Karpas-422 (cell line): ENCODE data around the gene SPACDR. TPM values are rescaled to one million over a fixed set of nuclear protein-coding genes. Genes with fewer than 3 reads are reported as not detected.

ENCODE experiments used
- DNase-seq: peaks from one replicate; pipeline ENCODE4 v3.0.0-alpha.2; 2015
- H2AFZ ChIP-seq: fragments of 200-600 bp; sonication (generic); 2 replicates; pipeline ENCODE4 v1.6.1; 2014; ENCODE audit warnings: antibody characterized with exemption, low read length, mixed read lengths
- H3K27ac ChIP-seq: fragments of 200-600 bp; sonication (generic); 2 replicates; pipeline ENCODE4 v1.5.1; 2014; ENCODE audit warnings: mild to moderate bottlenecking, low read length, moderate library complexity
- H3K27me3 ChIP-seq: fragments of 200-600 bp; sonication (generic); 2 replicates; pipeline ENCODE4 v1.6.1; 2014; ENCODE audit warnings: low read length, mixed read lengths
- H3K36me3 ChIP-seq: fragments of 200-600 bp; sonication (generic); 2 replicates; pipeline ENCODE4 v1.6.1; 2014; ENCODE audit warnings: low read length, mixed read lengths; ENCODE audit not compliant: insufficient read depth
- H3K4me1 ChIP-seq: fragments of 200-600 bp; sonication (generic); 2 replicates; pipeline ENCODE4 v1.6.1; 2014; ENCODE audit warnings: mild to moderate bottlenecking, low read length, mixed read lengths
- H3K4me2 ChIP-seq: fragments of 200-600 bp; sonication (generic); 2 replicates; pipeline ENCODE4 v1.6.1; 2014; ENCODE audit warnings: low read length, low read depth, mild to moderate bottlenecking; ENCODE audit not compliant: poor library complexity, severe bottlenecking
- H3K4me3 ChIP-seq: fragments of 200-600 bp; sonication (generic); 2 replicates; pipeline ENCODE4 v1.5.1; 2014; ENCODE audit warnings: mild to moderate bottlenecking, antibody characterized with exemption, low read length, mixed read lengths
- H3K79me2 ChIP-seq: fragments of 200-600 bp; sonication (generic); 2 replicates; pipeline ENCODE4 v1.6.1; 2014; ENCODE audit warnings: mild to moderate bottlenecking, low read length, mixed read lengths
- H3K9ac ChIP-seq: fragments of 200-600 bp; sonication (generic); 2 replicates; pipeline ENCODE4 v1.6.0; 2014; ENCODE audit warnings: low read length
- H3K9me2 ChIP-seq: fragments of 200-600 bp; sonication (generic), shearing (Covaris generic); replicated peaks from 2 replicates; pipeline ENCODE4 v1.6.0; 2014; ENCODE audit warnings: mild to moderate bottlenecking, low read length, moderate library complexity; ENCODE audit not compliant: insufficient read depth
- H3K9me3 ChIP-seq: fragments of 300-700, 200-600 bp; sonication (generic); 2 replicates; pipeline ENCODE4 v1.6.1; 2014; ENCODE audit warnings: low read length, mixed read lengths
- H4K20me1 ChIP-seq: fragments of 200-600 bp; sonication (generic); 2 replicates; pipeline ENCODE4 v1.6.1; 2014; ENCODE audit warnings: mild to moderate bottlenecking, antibody characterized with exemption, low read length, low read depth; ENCODE audit not compliant: insufficient read depth
- total RNA-seq: library from RNA; depleted of rRNA; stranded (reverse); fragments of >200 nt; shearing (Covaris generic); gene quantifications from 2 replicates; pipeline ENCODE4 v1.2.3, GENCODE V29; 2014; ENCODE audit warnings: low replicate concordance

Gene SPACDR
- total RNA-seq, 1 experiment from 2014 or later: 1.5 TPM

GRCh38 chr7:100426516-100426915 lies 37.5 kb downstream of the SPACDR start:
- H3K4me1 ChIP-seq: peaks cover 22% of the 10 kb centered on the region

DNA sequence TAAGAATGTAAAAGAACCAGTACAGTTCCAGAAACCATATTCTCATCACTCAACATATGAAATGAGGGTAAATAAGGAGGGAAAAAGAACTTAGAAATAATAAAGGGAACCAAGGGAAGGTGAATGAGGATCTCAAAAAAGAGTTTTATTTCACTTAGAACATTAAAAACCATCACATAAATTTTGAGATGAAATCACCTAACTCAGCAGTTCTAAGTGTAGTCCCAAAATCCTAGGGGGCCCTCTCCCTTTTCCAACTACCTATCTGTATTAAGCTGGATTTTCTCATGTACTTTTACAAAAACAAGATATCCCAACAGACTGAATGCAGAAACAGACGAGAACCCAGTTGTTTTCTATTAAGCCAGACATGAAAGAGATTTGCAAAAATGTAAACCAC lies 38.7 kb downstream of the SPACDR start:
- Histone ChIP-seq H3K27me3 (no peaks in the 10 kb centered on the region), H3K9me3 (no peaks in the 10 kb centered on the region), H3K4me1 (peaks cover 10% of the 10 kb centered on the region), H3K27ac (no peak overlapping the region), H3K4me2 (no peak overlapping the region), H3K9me2 (no peaks in the 10 kb centered on the region), H4K20me1 (no peaks in the 10 kb centered on the region), H3K4me3 (no peak overlapping the region), H2AFZ (no peak overlapping the region), H3K36me3 (no peaks in the 10 kb centered on the region), H3K79me2 (peaks cover 6% of the 10 kb centered on the region), H3K9ac (no peak overlapping the region)
- no peak for DNase-seq

More at GRCh38 chr7:100426516-100426915, 37.5 kb downstream of the SPACDR start:
- peaks cover 8% of the 10 kb centered on the region for H3K36me3 ChIP-seq
- peaks cover 10% of the 10 kb centered on the region; the same call in 1 of the 2 replicates for H4K20me1 ChIP-seq
- no peak for DNase-seq
- H3K4me2 ChIP-seq: no peak overlapping the region
- peaks cover 17% of the 10 kb centered on the region for H3K79me2 ChIP-seq
- H3K9me3 ChIP-seq: no peaks in the 10 kb centered on the region
- H2AFZ ChIP-seq: no peak overlapping the region
- H3K27me3 ChIP-seq: no peaks in the 10 kb centered on the region
- H3K9me2 ChIP-seq: no peaks in the 10 kb centered on the region
- no peak overlapping the region for H3K4me3 ChIP-seq
- no peak overlapping the region for H3K9ac ChIP-seq
- H3K27ac ChIP-seq: no peak overlapping the region

- Histone ChIP-seq H3K9ac (no peak overlapping the region), H3K27me3 (no peaks in the 10 kb centered on the region), H3K4me2 (no peak overlapping the region), H3K27ac (no peak overlapping the region), H3K9me3 (no peaks in the 10 kb centered on the region), H3K4me3 (no peak overlapping the region), H3K36me3 (no peaks in the 10 kb centered on the region), H3K79me2 (no peaks in the 10 kb centered on the region), H3K9me2 (no peaks in the 10 kb centered on the region), H2AFZ (no peak overlapping the region), H4K20me1 (no peaks in the 10 kb centered on the region), H3K4me1 (peaks cover 7% of the 10 kb centered on the region)
- DNase-seq: no peak
These were observed 40.7 kb downstream of the SPACDR start for GRCh38 chr7:100423315-100423714.

DNA sequence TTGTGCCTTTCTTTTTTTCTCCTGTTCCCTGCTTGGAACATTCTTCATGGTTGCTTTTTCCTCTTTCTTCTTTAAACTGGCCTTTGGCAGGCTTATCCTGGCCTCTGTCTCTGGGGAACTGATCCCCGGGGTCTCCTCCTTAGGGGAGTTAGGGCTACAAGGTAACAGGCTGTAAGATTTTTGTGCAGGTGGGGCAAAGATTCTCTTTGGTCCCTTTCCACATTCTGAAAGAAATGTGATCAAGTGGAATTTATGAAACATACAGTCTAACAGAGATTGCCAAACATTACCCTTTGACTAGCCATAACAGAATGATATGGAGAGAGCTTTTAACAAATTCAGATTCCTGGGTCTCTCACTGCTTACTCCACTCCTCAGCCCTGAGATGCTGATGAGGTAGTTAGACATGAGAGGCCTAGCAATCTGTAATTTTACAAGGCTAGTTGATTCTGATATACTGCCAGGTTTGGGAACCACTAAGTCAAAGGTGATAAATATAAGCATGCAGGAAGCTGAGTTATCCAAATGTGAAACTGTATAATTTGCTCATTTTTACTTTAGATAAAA lies 44.3 kb downstream of the SPACDR start:
- no peak overlapping the region for H3K27ac ChIP-seq
- no peak overlapping the region for H3K4me3 ChIP-seq
- H2AFZ ChIP-seq: no peak overlapping the region
- no peak overlapping the region for H3K9ac ChIP-seq
- no peaks in the 10 kb centered on the region for H3K36me3 ChIP-seq
- no peaks in the 10 kb centered on the region for H3K9me3 ChIP-seq
- H3K79me2 ChIP-seq: no peaks in the 10 kb centered on the region
- H3K4me1 ChIP-seq: no peaks in the 10 kb centered on the region; the same call in 1 of the 2 replicates
- H3K27me3 ChIP-seq: no peaks in the 10 kb centered on the region
- H4K20me1 ChIP-seq: no peaks in the 10 kb centered on the region
- no peak for DNase-seq
- no peak overlapping the region for H3K4me2 ChIP-seq
- no peaks in the 10 kb centered on the region for H3K9me2 ChIP-seq

DNA sequence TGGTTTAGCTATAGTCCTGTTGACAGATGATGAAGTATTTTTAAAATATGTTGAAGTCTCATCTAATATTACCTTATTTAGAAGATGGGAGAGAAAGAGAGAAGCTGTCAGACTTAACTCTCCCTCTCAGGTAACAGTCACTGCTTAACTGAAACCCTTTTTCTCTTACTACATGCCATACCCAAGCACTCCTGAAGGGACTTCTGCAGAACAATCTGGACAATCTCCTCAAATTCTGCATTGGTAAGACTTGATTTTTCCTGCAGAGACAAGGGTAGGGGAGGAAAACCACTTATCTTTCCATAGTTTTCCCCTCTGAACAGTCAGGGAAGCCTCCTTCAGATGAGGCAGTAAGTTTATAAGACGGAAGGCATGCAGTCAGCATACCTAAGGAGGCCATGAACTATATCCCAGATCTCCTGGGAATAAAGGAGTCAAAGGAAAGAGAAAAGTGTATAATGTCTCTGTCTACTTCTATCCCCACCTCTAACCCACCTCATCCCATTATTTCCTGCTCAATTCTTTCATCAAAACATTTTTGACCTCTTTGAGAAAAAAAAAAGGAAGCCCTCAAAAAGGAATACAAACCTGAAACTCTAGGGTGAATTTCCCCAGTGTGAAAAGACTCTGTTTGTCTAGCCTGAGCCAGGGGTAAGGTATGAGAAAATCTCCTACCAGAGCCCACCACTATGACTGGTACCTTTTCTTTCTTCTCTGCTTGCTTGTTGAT lies 45.0 kb downstream of the SPACDR start:
- H3K9me3 ChIP-seq: no peaks in the 10 kb centered on the region
- H3K36me3 ChIP-seq: no peaks in the 10 kb centered on the region
- no peak for DNase-seq
- H2AFZ ChIP-seq: no peak overlapping the region
- no peak overlapping the region for H3K4me2 ChIP-seq
- H3K4me1 ChIP-seq: no peaks in the 10 kb centered on the region; the same call in 1 of the 2 replicates
- H4K20me1 ChIP-seq: no peaks in the 10 kb centered on the region
- H3K27ac ChIP-seq: no peak overlapping the region
- H3K9me2 ChIP-seq: no peaks in the 10 kb centered on the region
- H3K27me3 ChIP-seq: no peaks in the 10 kb centered on the region
- H3K79me2 ChIP-seq: no peaks in the 10 kb centered on the region
- H3K4me3 ChIP-seq: no peak overlapping the region
- H3K9ac ChIP-seq: no peak overlapping the region

DNA sequence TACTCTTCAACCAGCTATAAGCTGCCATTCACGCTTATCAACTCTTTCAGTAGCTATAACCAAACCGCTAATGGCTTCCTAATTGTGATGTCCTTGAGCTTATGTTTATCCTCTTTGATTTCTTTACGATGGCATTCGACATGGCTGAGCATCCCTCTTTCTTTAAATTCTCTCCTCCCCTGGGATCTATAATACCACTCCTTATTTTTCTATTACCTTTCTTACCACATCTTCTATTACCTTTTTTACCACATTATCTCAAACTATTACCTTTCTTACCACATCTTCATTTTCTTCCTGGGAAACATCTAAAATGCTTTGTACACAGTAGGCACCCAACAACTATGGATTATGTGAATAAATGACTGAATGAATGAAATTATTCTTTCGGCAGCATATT lies 48.6 kb downstream of the SPACDR start:
- no peaks in the 10 kb centered on the region for H3K27me3 ChIP-seq
- H3K9ac ChIP-seq: no peak overlapping the region
- no peaks in the 10 kb centered on the region for H3K9me3 ChIP-seq
- no peaks in the 10 kb centered on the region for H3K9me2 ChIP-seq
- H4K20me1 ChIP-seq: no peaks in the 10 kb centered on the region
- H3K4me1 ChIP-seq: peaks cover 7% of the 10 kb centered on the region
- H3K4me3 ChIP-seq: no peak overlapping the region
- no peak for DNase-seq
- no peak overlapping the region for H3K4me2 ChIP-seq
- no peak overlapping the region for H2AFZ ChIP-seq
- H3K79me2 ChIP-seq: no peaks in the 10 kb centered on the region
- H3K27ac ChIP-seq: no peak overlapping the region
- no peaks in the 10 kb centered on the region for H3K36me3 ChIP-seq

DNA sequence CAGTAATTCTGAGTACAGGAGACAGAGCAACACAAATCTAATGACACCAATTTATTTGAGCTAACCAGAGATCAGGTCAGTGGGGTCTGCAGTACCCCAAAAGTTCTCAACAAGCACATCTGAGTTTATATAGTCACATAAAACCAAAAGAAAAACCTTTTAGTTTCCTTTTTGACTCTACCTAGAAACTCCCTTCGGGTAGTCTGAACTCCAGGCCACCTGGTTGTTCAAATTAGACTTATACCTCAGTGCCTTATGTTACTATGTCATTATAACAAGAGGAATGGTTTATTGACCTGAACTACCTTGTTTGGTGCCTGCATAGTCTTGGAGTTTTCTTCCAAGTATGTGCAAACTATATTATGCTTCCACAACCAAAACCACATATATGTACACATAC lies 50.2 kb downstream of the SPACDR start:
- no peak overlapping the region for H3K27ac ChIP-seq
- no peak overlapping the region for H3K4me3 ChIP-seq
- H3K4me2 ChIP-seq: no peak overlapping the region
- H3K4me1 ChIP-seq: peaks cover 7% of the 10 kb centered on the region
- no peaks in the 10 kb centered on the region for H4K20me1 ChIP-seq
- no peaks in the 10 kb centered on the region for H3K9me2 ChIP-seq
- no peaks in the 10 kb centered on the region for H3K79me2 ChIP-seq
- H3K9me3 ChIP-seq: no peaks in the 10 kb centered on the region
- H3K36me3 ChIP-seq: no peaks in the 10 kb centered on the region
- no peak for DNase-seq
- H3K27me3 ChIP-seq: no peaks in the 10 kb centered on the region
- H2AFZ ChIP-seq: no peak overlapping the region
- H3K9ac ChIP-seq: no peak overlapping the region

GRCh38 chr7:100413346-100413745 lies 50.7 kb downstream of the SPACDR start:
- H3K4me1 ChIP-seq: peaks cover 7% of the 10 kb centered on the region
- no peaks in the 10 kb centered on the region for H3K79me2 ChIP-seq
- H2AFZ ChIP-seq: no peak overlapping the region
- no peak overlapping the region for H3K4me2 ChIP-seq
- DNase-seq: no peak
- no peak overlapping the region for H3K4me3 ChIP-seq
- no peaks in the 10 kb centered on the region for H4K20me1 ChIP-seq
- no peak overlapping the region for H3K9ac ChIP-seq
- H3K36me3 ChIP-seq: no peaks in the 10 kb centered on the region
- no peak overlapping the region for H3K27ac ChIP-seq
- no peaks in the 10 kb centered on the region for H3K9me2 ChIP-seq
- no peaks in the 10 kb centered on the region for H3K9me3 ChIP-seq
- H3K27me3 ChIP-seq: no peaks in the 10 kb centered on the region
